Measurements from ENCODE around the gene CA10.
A peak's percentile ranks its signal among the peaks of the same experiment; 100 is the strongest.

CA10 gene

DNA sequence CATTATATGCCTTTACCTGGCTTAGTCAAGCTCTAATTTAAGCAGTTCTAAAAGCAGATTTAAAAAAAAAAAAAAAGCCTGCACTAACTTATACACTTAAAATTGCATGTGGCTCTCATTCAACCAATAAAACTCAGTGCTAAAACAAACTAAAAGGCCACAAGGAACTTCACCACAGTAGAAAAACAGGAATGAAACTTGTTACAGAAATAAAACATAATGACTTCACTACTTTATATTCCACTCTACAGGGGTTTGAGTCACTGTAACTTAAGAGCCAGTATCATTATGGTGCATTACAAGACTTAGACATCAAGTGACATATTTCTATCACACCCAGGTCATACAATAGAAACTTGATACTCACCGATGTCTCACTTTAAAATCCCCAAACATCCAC lies 11.1 kb downstream of the CA10 start:
- no peak for DNase-seq (ENCODE audit: low spot score)

DNA sequence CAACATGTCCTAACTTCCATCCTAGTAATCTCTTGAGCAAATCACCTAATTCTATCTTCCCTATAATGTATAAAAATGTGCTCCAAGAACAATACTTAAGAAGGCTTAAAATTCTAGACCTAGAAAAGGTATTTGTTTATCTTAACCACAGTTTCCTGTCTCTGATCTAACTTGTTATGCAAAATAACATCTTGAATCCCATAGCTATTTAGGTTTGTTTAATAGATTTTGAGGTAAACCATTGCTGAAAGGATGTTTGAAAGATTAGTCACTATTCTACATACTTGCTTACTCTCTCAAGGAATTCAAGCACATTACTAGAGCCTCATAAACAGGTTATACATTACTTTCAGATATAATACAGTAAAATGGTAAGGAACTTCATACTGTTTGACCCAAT lies 13.0 kb downstream of the CA10 start:
- DNase-seq (ENCODE audit: low spot score), result no peak

DNA sequence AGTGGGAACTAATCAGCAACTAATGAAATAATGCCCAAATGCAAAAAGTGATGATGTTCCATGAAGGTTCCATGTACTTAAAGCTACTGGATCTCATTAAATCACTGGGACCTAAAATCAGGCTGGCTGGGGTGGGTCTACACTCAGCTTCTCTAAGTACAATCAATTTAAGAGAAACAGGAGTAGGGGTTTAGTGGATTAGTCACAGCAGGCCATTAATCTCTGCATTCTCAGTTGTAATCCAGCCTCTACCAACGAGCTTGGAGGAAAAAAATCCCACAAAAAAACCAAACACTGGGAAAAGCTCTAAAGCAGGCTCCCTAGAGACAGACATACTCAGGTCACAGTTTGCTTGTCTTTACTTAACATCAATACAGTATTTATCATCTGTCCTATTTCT lies 15.0 kb downstream of the CA10 start:
- peak; percentile 84 for DNase-seq (ENCODE audit: low spot score)

DNA sequence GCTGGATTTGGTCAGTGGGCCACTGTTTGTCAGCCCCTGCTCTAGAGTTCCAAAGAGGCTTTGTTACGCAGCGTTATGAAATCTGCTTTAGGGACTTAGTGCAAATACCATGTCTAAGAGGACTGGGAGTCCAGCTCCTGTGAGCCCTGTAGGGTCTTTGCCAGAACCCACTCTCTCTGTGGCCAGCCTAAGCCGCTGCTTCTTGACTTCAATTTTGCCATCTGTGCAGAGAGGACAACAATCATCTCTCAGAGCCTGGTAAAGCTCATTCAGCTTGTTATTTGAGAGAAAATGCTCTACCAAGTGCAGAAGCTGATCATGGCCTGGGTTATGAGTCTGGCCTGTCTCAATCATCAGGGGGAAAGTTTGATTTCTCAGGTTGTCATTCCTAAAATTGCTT lies 17.9 kb downstream of the CA10 start:
- DNase-seq (ENCODE audit: low spot score), result no peak

DNA sequence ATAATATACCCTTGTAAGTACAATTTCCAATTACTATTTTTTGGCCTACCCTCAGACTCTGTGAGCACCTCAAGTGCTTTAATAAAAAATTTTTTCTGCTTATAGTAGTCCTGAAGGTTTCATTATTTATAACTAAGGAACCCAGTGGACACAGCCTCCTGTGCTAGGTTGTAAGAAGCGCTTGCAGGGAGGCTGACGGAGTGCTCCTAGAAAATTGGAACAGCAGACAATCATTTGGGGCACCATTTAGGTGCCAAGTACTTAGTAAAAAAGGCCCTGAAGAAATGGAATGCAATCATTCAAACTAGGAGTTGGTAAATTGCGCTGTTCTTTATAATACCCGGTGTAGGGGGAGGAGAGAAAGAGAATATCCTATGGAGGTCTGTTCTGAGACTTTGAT lies 19.8 kb downstream of the CA10 start:
- DNase-seq (ENCODE audit: low spot score), result no peak

DNA sequence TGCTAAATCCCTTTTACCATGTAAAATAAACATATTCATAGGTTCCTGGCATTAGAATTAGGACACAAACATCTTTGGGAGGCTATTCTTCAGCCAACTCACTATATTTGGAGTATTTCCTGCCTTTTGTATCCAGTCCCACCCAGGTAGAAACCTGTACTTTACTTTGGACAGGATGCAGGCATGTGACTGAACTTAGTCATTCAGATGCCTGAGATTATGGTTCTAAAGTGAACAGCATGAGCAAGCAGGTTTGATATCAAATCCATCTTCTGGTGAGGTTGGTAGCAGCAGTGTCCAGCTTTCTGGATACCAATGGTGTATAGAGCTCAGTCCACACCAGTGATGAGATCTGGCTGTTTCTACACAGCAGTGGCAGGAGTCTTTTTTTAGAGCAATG lies 20.2 kb downstream of the CA10 start:
- no peak for DNase-seq (ENCODE audit: low spot score)

DNA sequence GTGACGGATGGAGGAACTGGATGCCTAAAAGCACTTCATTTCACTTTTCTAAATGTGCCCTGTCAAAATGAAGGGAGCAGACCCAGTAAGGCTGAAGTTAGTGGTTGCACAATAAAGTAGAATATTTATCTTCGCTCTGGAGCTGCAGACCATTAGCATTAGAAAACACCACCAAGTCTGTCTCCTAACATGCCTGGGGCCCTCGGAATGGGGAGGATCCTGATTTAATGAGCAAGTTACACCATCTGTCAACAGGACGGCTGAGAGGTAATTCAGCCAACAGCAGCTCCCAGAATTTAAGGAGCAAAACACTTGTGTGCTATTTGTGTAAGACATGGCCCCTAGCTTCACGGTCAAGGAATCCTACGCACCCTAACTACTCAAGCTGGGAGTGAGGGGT lies 22.3 kb downstream of the CA10 start:
- peak; percentile 62 for DNase-seq (ENCODE audit: low spot score)

DNA sequence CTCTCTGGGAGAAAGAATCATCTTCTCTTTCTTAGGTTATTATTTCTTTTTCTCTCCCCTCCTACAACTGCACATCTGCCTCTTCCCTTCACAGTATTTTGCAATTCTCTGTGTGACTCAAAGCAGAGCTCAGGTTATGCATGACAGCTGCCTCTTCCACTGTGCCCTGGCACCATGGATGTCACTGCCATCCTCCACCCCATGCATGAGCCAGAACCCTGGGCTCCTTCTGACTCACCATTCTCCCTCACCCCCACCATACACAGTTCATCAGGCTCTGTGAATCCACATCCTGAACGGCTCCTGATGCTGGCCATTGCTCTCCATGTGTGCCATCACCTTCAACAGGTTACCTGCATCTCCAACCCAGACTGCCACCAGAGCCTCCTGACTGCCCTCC lies 23.9 kb downstream of the CA10 start:
- no peak for DNase-seq (ENCODE audit: low spot score)

DNA sequence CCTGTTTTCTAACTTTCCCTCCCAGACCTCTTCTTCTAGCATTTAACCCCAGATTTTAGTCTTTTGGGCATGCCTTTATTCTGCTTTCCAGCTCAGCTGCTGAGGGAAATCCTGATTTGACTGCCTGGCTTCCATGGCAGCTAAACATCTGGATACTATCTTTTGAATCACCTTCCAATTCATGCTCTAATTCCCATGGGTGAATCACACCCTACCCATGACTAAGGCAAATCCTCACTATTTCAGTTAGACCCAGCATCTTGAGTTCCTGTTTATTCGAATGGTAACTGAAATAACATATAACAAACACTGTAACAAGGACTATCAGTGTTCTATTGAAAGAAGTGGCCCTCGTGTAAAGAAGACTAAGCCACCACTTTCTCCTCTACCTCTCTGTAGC lies 29.8 kb downstream of the CA10 start:
- DNase-seq (ENCODE audit: low spot score), result no peak

DNA sequence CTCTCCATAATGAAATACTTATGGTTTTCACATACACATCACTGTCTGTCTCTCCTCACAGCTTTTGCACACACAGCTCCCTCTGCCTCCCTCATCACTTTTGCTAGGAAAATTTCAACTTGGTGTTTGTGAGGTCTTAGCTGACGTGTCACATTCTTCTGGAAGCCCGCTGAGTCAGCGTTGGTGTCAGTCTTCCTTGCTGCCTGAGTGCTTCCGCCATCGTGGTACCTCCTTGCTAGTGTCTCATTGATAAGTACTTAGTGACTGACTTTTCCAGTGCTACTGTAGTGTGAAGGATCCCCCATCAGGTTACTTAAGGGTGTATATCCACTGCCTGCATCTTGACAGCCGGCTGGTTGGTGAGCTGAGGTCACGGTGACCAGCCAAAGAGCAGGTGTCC lies 33.5 kb downstream of the CA10 start:
- no peak for DNase-seq (ENCODE audit: low spot score)

DNA sequence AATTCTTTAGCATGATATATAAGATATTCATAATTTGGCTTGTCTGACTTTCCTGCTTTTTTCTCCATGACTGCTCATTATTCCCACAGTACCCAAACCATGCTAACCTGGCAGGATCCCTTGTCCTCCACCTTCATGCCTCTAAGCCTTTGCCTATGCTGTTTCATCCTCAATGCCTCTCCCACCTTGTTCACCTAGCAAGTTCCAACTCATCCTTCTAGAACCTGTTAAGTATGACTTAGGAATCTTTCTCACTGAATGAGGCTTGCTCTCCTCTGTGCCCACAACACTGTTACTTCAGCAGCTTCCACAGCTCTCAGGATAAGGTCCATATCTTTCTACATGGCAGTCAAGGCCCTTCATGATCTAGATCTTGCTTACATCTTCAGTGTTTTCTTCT lies 34.0 kb downstream of the CA10 start:
- DNase-seq (ENCODE audit: low spot score), result no peak

DNA sequence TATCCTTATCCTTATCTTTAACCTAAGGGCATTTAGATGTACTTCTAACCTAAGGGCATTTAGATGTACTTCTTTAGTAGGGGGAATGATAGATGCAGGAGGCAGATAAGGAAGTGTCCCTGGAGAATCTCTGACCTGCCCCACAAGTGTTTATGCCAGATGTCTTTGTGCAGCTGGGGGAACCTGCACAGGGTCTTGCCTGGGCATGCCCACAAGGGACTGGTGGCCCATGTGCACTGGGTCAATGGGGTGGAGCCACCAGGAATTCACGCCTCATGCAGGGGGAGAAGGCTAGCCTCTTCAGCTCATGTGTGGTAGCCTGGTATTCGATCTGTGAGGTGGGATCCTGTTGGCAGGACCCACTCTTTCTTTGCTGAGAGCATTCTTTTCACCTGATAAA lies 38.0 kb downstream of the CA10 start:
- no peak for DNase-seq (ENCODE audit: low spot score)

DNA sequence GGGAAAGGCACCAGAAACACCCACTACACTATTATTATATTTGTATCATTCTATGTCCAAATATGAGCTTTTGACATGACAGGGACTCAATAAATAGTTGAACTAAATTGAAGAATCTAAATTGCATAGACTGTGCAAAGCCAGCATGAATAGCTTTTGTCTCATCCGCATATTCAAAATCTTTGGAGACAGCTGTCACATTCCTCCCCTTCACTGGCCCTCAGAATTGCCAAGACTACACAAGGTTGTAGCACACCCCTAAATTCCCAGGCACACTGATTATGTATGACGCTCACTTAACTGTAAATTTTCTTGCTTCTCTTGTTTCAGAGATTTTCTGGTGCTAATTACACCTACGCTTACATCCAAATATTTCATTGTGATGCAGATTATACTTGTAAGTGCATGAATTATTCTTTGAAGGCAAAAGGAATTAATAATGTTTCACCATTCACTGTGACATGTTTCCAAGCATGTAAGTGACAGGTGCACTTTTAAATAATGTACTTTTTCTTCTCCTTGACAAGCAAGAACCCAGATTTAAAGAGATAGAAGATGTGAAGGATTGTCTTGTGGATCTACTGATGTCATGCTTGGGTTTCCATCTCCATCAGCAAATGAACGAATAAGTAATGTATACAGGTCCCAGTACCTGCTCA lies 47.5 kb downstream of the CA10 start:
- no peak for DNase-seq (ENCODE audit: low spot score)

DNA sequence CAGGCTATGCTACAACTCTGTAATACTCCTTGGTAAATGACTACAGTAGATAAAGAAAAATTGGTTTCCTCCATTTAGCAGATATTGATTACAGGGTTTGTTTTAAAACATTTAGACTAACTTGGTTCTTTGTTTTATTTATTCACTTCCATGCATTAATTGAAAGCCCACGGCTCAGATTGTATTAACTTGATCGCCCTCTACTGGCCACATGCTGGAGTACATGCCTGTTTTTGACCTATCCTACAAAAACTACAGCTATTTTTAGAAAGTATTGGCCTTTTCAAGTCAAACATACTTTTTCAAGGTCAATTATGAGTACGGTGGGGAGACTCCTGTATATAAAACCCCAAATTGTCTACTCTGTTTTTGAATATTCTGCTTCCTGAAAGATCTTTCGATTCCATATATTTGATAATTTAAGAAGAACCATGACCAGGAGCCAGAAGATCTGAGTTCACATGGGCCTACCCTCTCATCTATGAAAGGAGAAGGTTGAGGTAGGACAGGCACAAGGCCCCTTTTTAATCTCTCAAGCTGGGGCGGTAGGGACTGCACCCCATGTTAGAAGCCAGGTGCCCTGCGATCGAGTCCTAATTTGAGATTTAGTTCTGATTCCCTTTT lies 51.8 kb downstream of the CA10 start:
- DNase-seq (ENCODE audit: low spot score), result peak; percentile 71

DNA sequence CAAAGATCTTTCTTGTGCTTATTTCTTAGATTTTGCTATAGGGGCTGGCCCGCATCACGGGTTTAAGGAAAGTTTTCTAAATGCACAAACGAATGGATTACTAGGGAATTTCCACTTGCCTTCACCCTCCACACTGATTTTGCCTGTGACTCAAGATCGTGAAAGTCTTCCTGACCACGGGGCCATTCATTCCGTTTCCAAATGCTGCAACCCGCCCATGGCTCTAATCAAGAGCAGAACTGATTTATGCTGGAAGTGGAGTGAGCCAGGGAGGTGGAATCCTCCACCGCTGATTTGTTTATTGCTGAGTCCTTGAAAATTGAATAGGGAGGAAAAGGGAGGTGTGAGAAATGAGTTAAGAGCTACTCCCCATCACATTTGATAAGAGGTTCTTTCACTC lies 52.4 kb downstream of the CA10 start:
- no peak for DNase-seq (ENCODE audit: low spot score)

DNA sequence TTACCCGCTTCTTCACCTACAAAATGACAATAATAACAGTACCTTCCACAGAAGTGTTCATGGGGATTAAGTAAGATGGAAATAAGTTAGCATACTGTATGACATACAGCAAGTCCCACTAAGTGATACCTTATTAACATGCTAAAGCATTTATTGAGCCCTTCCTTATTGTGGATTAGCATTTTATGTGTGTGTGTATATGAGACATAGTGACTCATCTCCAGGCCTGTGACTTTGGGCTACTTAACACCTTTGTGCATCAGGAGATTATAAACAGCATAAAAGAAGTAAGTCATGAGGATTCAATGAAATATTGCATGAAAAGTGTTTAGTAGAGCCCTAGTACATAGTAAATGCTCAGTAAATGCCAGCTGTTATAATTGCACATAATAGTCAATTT lies 52.9 kb downstream of the CA10 start:
- no peak for DNase-seq (ENCODE audit: low spot score)

DNA sequence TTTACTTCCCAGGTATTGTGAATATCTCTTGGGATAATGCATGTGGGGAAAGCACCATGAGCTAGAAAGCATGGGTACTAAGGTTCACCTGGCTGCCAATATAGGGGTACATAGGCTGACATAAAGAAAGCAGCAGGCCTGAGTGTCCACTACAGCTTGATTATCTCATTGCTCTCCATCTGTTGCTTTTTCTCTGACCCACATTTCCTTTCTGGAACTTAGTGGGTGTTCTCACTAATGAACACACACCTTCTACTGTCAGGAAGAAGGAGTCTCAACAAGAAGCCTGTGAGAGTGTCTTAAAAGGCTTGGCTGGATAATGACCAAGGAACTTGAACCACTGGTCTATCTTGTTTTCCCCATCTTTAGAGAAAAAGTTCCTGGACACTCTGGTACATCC lies 62.5 kb downstream of the CA10 start:
- DNase-seq (ENCODE audit: low spot score), result no peak

DNA sequence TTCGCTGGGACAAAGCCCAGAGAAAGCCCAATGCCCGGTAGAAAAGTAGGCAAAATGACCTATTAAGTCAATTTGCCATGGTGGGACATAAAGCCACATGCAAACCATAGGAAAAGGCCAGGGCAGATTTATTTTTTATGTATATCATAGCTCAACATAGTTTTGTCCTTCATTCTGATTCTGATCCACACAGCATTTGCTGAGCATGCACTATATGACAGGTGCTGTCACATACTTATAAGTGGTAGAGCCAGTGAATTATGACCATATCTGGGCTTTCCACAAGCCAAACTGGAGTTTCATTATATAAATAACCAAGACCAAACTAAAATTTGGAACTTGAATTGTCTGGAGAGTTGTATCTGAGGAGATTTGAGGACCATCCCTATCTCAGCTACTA lies 74.3 kb downstream of the CA10 start:
- no peak for DNase-seq (ENCODE audit: low spot score)

DNA sequence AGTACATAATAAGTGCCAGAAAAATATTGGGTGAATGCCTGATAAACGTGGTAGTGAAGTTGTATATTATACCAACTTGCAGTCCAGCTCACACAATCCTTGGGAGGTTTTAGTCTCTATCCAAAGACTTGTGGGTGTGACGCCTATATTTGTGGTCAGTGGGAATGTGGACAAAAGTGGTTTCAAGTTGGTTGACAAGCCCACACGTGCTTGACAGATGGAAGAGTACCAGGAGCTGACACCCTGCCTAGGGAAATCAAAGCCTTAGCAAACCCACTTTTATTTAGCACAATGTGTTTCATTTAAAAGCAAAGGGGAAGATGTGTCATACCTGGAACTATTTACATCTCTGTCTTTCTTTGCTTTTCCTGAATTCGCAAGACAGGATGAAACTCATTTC lies 79.0 kb downstream of the CA10 start:
- DNase-seq (ENCODE audit: low spot score), result no peak

DNA sequence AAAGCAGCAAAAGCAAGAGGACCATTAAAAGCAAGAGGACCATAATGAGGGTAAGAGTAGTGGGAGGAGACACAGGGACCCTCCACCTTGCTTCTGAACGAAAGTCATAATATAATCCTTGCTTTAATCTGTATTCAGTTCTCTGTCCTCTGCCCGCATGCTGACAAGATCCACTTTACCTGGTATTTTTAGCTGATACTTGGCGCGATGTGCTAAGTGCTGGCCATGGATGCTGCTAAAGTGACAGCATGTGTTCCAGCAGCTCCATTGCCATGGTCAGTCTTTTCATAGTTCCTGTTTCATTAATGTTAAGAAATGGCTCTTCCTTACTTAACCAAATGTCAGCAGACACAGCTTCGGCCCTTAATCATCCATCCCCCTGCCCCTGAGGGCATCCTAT lies 86.8 kb downstream of the CA10 start:
- no peak for DNase-seq (ENCODE audit: low spot score)

DNA sequence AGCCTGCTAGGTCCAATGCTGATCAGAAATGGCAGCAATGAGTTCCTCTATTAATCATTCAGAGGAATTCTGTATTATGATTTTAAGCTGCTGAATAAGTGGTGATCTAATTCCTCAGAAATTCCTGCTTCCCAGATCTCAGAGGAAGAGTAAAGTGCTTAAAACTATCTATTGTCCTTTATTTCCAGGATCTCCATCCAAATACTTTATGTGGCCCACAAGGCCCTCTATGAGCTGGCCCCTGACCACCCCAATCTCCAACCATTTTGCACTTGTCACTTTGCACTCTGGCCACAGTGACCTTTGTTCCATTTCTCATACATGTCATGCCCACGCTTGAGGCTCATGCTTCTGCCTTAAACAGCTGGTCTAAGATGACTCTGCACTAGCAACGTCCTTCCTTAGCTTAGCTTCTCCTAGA lies 93.7 kb downstream of the CA10 start:
- no peak for DNase-seq (ENCODE audit: low spot score)

DNA sequence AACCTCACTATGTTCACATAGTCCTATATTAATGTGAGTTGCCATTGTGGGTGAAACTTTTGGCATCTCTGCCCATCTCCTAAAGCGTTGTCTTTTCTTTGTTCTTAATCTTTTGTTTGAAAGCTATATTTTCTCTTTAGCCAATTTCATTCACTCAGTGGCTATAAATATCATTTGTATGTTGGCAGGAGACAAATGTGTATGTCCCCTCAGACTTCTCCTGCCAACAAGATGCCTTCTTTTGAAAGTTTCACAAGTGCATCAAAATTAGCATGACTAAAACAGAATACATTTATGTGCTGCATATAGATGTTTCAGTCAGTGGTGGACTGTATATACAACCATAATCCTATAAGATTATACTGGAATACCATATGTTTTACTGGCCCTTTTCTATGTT lies 109.0 kb downstream of the CA10 start:
- no peak for DNase-seq (ENCODE audit: low spot score)

DNA sequence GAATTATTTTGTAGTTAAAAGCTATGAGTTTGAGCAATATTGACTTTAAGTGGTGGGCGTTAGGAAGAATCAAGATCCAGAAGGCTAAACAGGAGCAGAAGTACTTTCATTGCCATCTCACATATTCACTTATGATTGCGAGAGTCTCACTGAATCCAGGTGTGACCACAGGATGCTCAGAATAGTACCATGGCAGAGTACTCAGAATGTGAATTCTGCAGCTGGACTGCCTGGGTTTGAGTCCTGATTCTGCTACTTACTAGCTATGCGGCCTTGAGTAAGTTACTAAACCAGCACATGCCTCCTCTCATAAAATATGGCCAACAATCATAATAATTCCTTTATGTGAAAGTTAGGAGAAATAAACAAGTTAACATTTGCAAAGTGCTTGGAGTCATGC lies 109.5 kb downstream of the CA10 start:
- DNase-seq (ENCODE audit: low spot score), result no peak

DNA sequence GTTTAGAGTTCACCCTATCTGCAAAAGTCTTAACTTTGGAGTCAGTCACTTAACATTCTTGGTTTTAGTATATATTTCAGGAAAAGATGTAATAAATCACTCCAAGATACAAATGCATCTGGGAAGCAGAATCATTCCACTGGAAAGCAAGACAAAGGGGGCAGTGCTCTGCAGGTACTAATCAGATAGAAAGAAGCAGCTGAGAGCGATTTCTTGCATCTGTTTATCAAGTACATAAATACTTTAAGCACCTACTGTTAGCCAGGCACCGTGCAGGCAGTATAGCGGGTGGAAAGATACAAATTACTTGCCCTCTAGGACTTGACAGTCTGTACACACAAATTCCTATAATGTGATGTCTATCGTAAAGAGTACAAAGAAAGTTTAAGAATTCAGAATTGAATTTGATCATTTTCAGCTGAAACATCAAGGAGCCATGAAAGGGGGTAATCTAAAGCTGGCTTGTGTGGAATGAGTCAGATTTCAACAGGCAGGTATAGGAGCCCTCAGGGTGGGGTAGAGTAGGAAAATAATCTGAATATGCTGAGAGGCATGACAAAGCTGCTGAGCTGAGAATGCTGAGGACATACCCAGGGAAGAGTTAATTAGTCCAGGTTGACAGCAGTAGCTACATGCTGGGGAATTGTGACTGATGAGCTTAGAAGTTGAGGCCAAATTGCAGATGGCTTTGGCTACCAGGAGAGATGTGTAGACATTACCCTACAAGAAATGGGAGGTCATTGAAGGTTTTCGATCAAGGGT lies 110.2 kb downstream of the CA10 start:
- no peak for DNase-seq (ENCODE audit: low spot score)

All from D341Med (cell line).